Stimulated activated CD8-positive, alpha-beta memory T cell treated with anti-CD3 and anti-CD28 coated beads, Interleukin-7, amount 100 ng/mL, for 4 hours (primary cell): Measurements from ENCODE around the gene NDUFC2.
A peak's percentile ranks its signal among the peaks of the same experiment; 100 is the strongest.
"Not testable (repeated sequence)": the region's sequence is repeated elsewhere in the genome, so short reads cannot be mapped to it uniquely, and the experiment has no call there.

ENCODE experiments used
- DNase-seq, 2 donors: peaks; one replicate each; pipeline ENCODE4 v3.0.0-alpha.2; 2020; ENCODE audit warnings: low read depth in 2 of 2

The NDUFC2 gene

GRCh38 chr11:78079232-78080083 is at the start of gene NDUFC2:
Gene NDUFC2 (minus strand): TSS chr11:78079862. CDS start chr11:78079744, 118 bp downstream.
- DNase-seq = peak; percentile 24 to 56

GRCh38 chr11:78127403-78127802 is 47.7 kb upstream of the NDUFC2 start:
- no peak for DNase-seq

- DNase-seq = no peak
These were observed 33.1 kb upstream of the NDUFC2 start for GRCh38 chr11:78112582-78113275.

GRCh38 chr11:78111298-78111697 is 31.6 kb upstream of the NDUFC2 start:
- no peak for DNase-seq

- DNase-seq = no peak
These were observed 31.2 kb upstream of the NDUFC2 start for GRCh38 chr11:78110830-78111229.

- DNase-seq = no peak
These were observed 30.7 kb upstream of the NDUFC2 start for GRCh38 chr11:78110351-78110750.

GRCh38 chr11:78109081-78110015 is 29.7 kb upstream of the NDUFC2 start:
- no peak for DNase-seq

GRCh38 chr11:78100676-78101472 is 21.2 kb upstream of the NDUFC2 start:
- no peak for DNase-seq

- DNase-seq = no peak
These were observed 20.6 kb upstream of the NDUFC2 start for GRCh38 chr11:78100261-78100660.

- no peak for DNase-seq
These were observed 20.0 kb upstream of the NDUFC2 start for GRCh38 chr11:78099666-78100065.

GRCh38 chr11:78097666-78098385 is 18.2 kb upstream of the NDUFC2 start:
- no peak for DNase-seq

- no peak for DNase-seq
These were observed 14.6 kb upstream of the NDUFC2 start for GRCh38 chr11:78094250-78094649.

GRCh38 chr11:78086521-78087074 is 6.9 kb upstream of the NDUFC2 start:
- not testable (repeated sequence) for DNase-seq

GRCh38 chr11:78085972-78086371 is 6.3 kb upstream of the NDUFC2 start:
- no peak for DNase-seq

GRCh38 chr11:78084506-78084905 is 4.8 kb upstream of the NDUFC2 start:
- not testable (repeated sequence) for DNase-seq

- DNase-seq = no peak
These were observed 3.4 kb upstream of the NDUFC2 start for GRCh38 chr11:78083021-78083420.

GRCh38 chr11:78082146-78082545 is 2.5 kb upstream of the NDUFC2 start:
- DNase-seq = no peak

GRCh38 chr11:78081583-78081982 is 1.9 kb upstream of the NDUFC2 start:
- DNase-seq = no peak

- no peak for DNase-seq
These were observed 1.3 kb upstream of the NDUFC2 start for GRCh38 chr11:78080818-78081495.
